ENCODE data around the gene BRPF3.

GRCh38 chr6:36229223-36229622 is 32.7 kb downstream of the BRPF3 start:
- TF ChIP-seq CTCF (IDR thresholded peaks at IDR 0.05) (no peak), POLR2A (IDR thresholded peaks at IDR 0.05) (no peak)
